H1 (cell line): ENCODE results near the gene CDH20. TPM values are rescaled to one million over a fixed set of nuclear protein-coding genes. Genes with fewer than 3 reads are reported as not detected.

Source experiments
- CTCF ChIA-PET: fragments of 300-600 bp; sonication (Branson Sonifier 250); formaldehyde crosslinking; loops from one replicate; lab custom pipeline; 2021; ENCODE audit not compliant: partially characterized antibody; lab: Charles Lee
- POLR2A ChIA-PET: fragments of 300-600 bp; sonication (Branson Sonifier 250); formaldehyde crosslinking; loops from one replicate; lab custom pipeline; 2021; ENCODE audit warnings: inconsistent platforms; ENCODE audit not compliant: partially characterized antibody; lab: Charles Lee
- DNase-seq, 2 experiments: peaks; one replicate each; pipeline versions ENCODE4 v3.0.0 to v3.0.0-alpha.2; 2010 to 2022; ENCODE audit warnings: low spot score in 2 of 2, low read depth in 1 of 2, mixed read lengths in 1 of 2
- FAIRE-seq: peaks from 2 replicates; lab custom pipeline; 2011; peaks lifted over from hg19 to GRCh38; lab: Jason Lieb, UNC
- H2AFZ ChIP-seq: 2 replicates; pipeline ENCODE4 v1.8.1; 2012; ENCODE audit warnings: low read length, inconsistent platforms
- H2AK5ac ChIP-seq: 2 replicates; pipeline ENCODE4 v1.6.1; 2013; ENCODE audit warnings: low read depth, low read length
- H2BK120ac ChIP-seq: replicated peaks from 2 replicates; pipeline ENCODE3; 2013; ENCODE audit warnings: low read depth, low read length, inconsistent platforms
- H2BK12ac ChIP-seq: 2 replicates; pipeline ENCODE4 v1.6.1; 2013; ENCODE audit warnings: low read depth, low read length
- H2BK15ac ChIP-seq: 2 replicates; pipeline ENCODE4 v1.6.1; 2013; ENCODE audit warnings: low read length
- H2BK20ac ChIP-seq: 2 replicates; pipeline ENCODE4 v1.6.1; 2013; ENCODE audit warnings: low read length
- H2BK5ac ChIP-seq: 2 replicates; pipeline ENCODE4 v1.6.1; 2013; ENCODE audit warnings: low read depth, low read length
- H3K14ac ChIP-seq: 2 replicates; pipeline ENCODE4 v1.6.1; 2013; ENCODE audit warnings: inconsistent platforms; ENCODE audit not compliant: insufficient read length
- H3K18ac ChIP-seq: 2 replicates; pipeline ENCODE4 v1.6.1; 2013; ENCODE audit warnings: low read length; ENCODE audit errors: extremely low read depth
- H3K23ac ChIP-seq: 2 replicates; pipeline ENCODE4 v1.6.1; 2013; ENCODE audit warnings: inconsistent platforms; ENCODE audit not compliant: insufficient read length
- H3K23me2 ChIP-seq: 2 replicates; pipeline ENCODE4 v1.6.1; 2013; ENCODE audit warnings: low read depth, low read length
- H3K27ac ChIP-seq: 2 replicates; pipeline ENCODE4 v1.6.1; 2011; ENCODE audit warnings: low read depth, low read length, inconsistent platforms
- H3K27me3 ChIP-seq, 4 experiments: replicated peaks in 1 of 4; 1 replicate in 1 of 4; 2 replicates in 3 of 4; pipeline versions ENCODE4 v1.6.1 to v1.8.1; 2011 to 2013; ENCODE audit warnings: low read length in 3 of 4, mild to moderate bottlenecking in 3 of 4, inconsistent platforms in 2 of 4, mixed read lengths in 2 of 4, moderate library complexity in 1 of 4; ENCODE audit not compliant: control insufficient read depth in 3 of 4, insufficient read depth in 3 of 4; ENCODE audit errors: extremely low read depth in 1 of 4
- H3K36me3 ChIP-seq, 4 experiments: 2 replicates each; pipeline versions ENCODE4 v1.6.1 to v1.8.1; 2011 to 2013; ENCODE audit warnings: mild to moderate bottlenecking in 4 of 4, low read length in 3 of 4, moderate library complexity in 2 of 4, control low read depth in 1 of 4, inconsistent platforms in 1 of 4; ENCODE audit not compliant: insufficient read depth in 4 of 4, control insufficient read depth in 2 of 4
- H3K4ac ChIP-seq: replicated peaks from 2 replicates; pipeline ENCODE3; 2013; ENCODE audit warnings: low read length, low read depth, mixed read lengths, inconsistent platforms; ENCODE audit not compliant: insufficient read length
- H3K4me1 ChIP-seq, 4 experiments: replicated peaks in 1 of 4; 1 replicate in 1 of 4; 2 replicates in 3 of 4; pipeline versions ENCODE4 v1.6.1 to v1.8.1; 2011 to 2013; ENCODE audit warnings: low read length in 3 of 4, inconsistent platforms in 2 of 4, mixed read lengths in 1 of 4; ENCODE audit not compliant: insufficient read depth in 4 of 4, control insufficient read depth in 3 of 4
- H3K4me2 ChIP-seq, 2 experiments: 2 replicates each; pipeline versions ENCODE4 v1.6.1 to v1.8.1; 2011 to 2013; ENCODE audit warnings: low read depth in 2 of 2, low read length in 2 of 2, control low read depth in 1 of 2, inconsistent platforms in 1 of 2, mild to moderate bottlenecking in 1 of 2; ENCODE audit not compliant: insufficient read depth in 1 of 2
- H3K4me3 ChIP-seq, 4 experiments: fragments of 200-600, 300-600 bp in 1 of 4; sonication (generic), shearing (Covaris generic), sonication (Bioruptor Twin) in 1 of 4; 2 replicates each; pipeline versions ENCODE4 v1.5.1 to v1.8.1; 2011 to 2016; ENCODE audit warnings: low read length in 4 of 4, low read depth in 3 of 4, control low read depth in 2 of 4, inconsistent platforms in 2 of 4, mild to moderate bottlenecking in 2 of 4, mixed read lengths in 1 of 4, moderate library complexity in 1 of 4; ENCODE audit not compliant: insufficient read depth in 2 of 4; ENCODE audit errors: extremely low read depth in 1 of 4
- H3K56ac ChIP-seq: replicated peaks from 2 replicates; pipeline ENCODE3; 2013; ENCODE audit warnings: low read depth, mild to moderate bottlenecking, mixed read lengths, low read length, inconsistent platforms; ENCODE audit not compliant: insufficient read length
- H3K79me1 ChIP-seq: 2 replicates; pipeline ENCODE4 v1.6.1; 2013; ENCODE audit warnings: low read depth, low read length, control low read depth
- H3K79me2 ChIP-seq, 2 experiments: 2 replicates each; pipeline versions ENCODE4 v1.6.1 to v1.8.1; 2012 to 2013; ENCODE audit warnings: low read length in 2 of 2, mild to moderate bottlenecking in 2 of 2, inconsistent platforms in 1 of 2; ENCODE audit not compliant: insufficient read depth in 2 of 2, control insufficient read depth in 1 of 2
- H3K9ac ChIP-seq, 4 experiments: replicated peaks in 1 of 4; 1 replicate in 1 of 4; 2 replicates in 3 of 4; pipeline versions ENCODE4 v1.6.1 to v1.8.1; 2011 to 2013; ENCODE audit warnings: low read depth in 3 of 4, low read length in 3 of 4, control low read depth in 2 of 4, mild to moderate bottlenecking in 2 of 4, moderate library complexity in 2 of 4, inconsistent platforms in 1 of 4; ENCODE audit errors: extremely low read depth in 1 of 4
- H3K9me3 ChIP-seq, 2 experiments: 2 replicates each; pipeline versions ENCODE4 v1.6.1 to v1.8.1; 2012 to 2013; ENCODE audit warnings: mild to moderate bottlenecking in 2 of 2, moderate library complexity in 2 of 2, control low read depth in 1 of 2, inconsistent platforms in 1 of 2, low read depth in 1 of 2, low read length in 1 of 2, mixed read lengths in 1 of 2; ENCODE audit not compliant: insufficient read depth in 2 of 2
- H4K20me1 ChIP-seq, 2 experiments: replicated peaks in 1 of 2; 2 replicates each; pipeline versions ENCODE3 to v1.8.1; 2011 to 2013; ENCODE audit warnings: inconsistent platforms in 2 of 2, low read length in 2 of 2, mild to moderate bottlenecking in 1 of 2; ENCODE audit not compliant: insufficient read depth in 2 of 2, control insufficient read depth in 1 of 2
- H4K5ac ChIP-seq: 2 replicates; pipeline ENCODE4 v1.6.1; 2013; ENCODE audit warnings: low read length, low read depth, mixed read lengths, inconsistent platforms; ENCODE audit not compliant: insufficient read length
- H4K8ac ChIP-seq: 2 replicates; pipeline ENCODE4 v1.8.0; 2013; ENCODE audit warnings: mild to moderate bottlenecking, moderate library complexity, low read length, inconsistent platforms; ENCODE audit not compliant: insufficient read depth; ENCODE audit errors: extremely low read depth
- H4K91ac ChIP-seq: replicated peaks from 2 replicates; pipeline ENCODE3; 2013; ENCODE audit warnings: low read length, mixed read lengths, inconsistent platforms; ENCODE audit not compliant: insufficient read length
- BACH1 ChIP-seq: IDR thresholded peaks from 2 replicates; pipeline ENCODE4 v1.6.1; 2012; ENCODE audit warnings: low read length, improper control_type of control experiment
- KDM4A ChIP-seq: IDR thresholded peaks from one replicate; pipeline ENCODE4 v1.7.1; 2012; ENCODE audit warnings: low read depth, mild to moderate bottlenecking, moderate library complexity, low read length, inconsistent platforms; ENCODE audit not compliant: severe bottlenecking
- NANOG ChIP-seq: IDR thresholded peaks from 2 replicates; pipeline ENCODE4 v1.6.1; 2011; ENCODE audit warnings: low read length, low read depth, mild to moderate bottlenecking, inconsistent platforms; ENCODE audit not compliant: insufficient read depth, poor library complexity, severe bottlenecking
- PHF8 ChIP-seq: fragments of 200-600 bp; sonication (generic); conservative IDR thresholded peaks from 2 replicates; pipeline ENCODE4 v1.7.1; 2012; ENCODE audit warnings: low read depth, mild to moderate bottlenecking, inconsistent platforms, low read length, moderate library complexity
- POU5F1 ChIP-seq: IDR thresholded peaks from 2 replicates; pipeline ENCODE4 v1.6.1; 2011; ENCODE audit warnings: low read depth, mild to moderate bottlenecking, low read length, moderate library complexity
- RBBP5 ChIP-seq: IDR thresholded peaks from 2 replicates; pipeline ENCODE4 v1.7.1; 2012; ENCODE audit warnings: low read depth, mild to moderate bottlenecking, inconsistent platforms, low read length, moderate library complexity, borderline replicate concordance
- RXRA ChIP-seq: IDR thresholded peaks from 2 replicates; pipeline ENCODE4 v1.6.1; 2011; ENCODE audit warnings: low read depth, mild to moderate bottlenecking, low read length, moderate library complexity; ENCODE audit not compliant: insufficient read depth
- SP1 ChIP-seq: IDR thresholded peaks from 2 replicates; pipeline ENCODE4 v1.6.1; 2011; ENCODE audit warnings: low read depth, low read length
- SRF ChIP-seq: IDR thresholded peaks from 2 replicates; pipeline ENCODE4 v1.6.1; 2011; ENCODE audit warnings: mild to moderate bottlenecking, low read depth, low read length, moderate library complexity
- TAF1 ChIP-seq: IDR thresholded peaks from 2 replicates; pipeline ENCODE4 v1.6.1; 2011; ENCODE audit warnings: mild to moderate bottlenecking, low read depth, low read length
- TEAD4 ChIP-seq: IDR thresholded peaks from 2 replicates; pipeline ENCODE4 v1.6.1; 2012; ENCODE audit warnings: low read depth, low read length, inconsistent platforms, mixed read lengths
- USF2 ChIP-seq: IDR thresholded peaks from 2 replicates; pipeline ENCODE4 v1.6.1; 2011; ENCODE audit warnings: low read length, improper control_type of control experiment
- WGBS, 2 experiments: shearing (Covaris generic) in 1 of 2; methylation state at CpG; one replicate each; pipeline versions ENCODE4 v1.1.6 to v1.1.7; 2013 to 2015; ENCODE audit warnings: low lambda C conversion rate in 2 of 2, mixed read lengths in 2 of 2, inconsistent platforms in 1 of 2, low coverage in 1 of 2, missing lambda C conversion rate in 1 of 2; ENCODE audit not compliant: insufficient replicate concordance in 2 of 2, insufficient coverage in 1 of 2, insufficient read length in 1 of 2; ENCODE audit errors: extremely low coverage in 1 of 2, missing lambda C conversion rate in 1 of 2; 5-methylcytosine and 5-hydroxymethylcytosine counted together
- polyA plus RNA-seq, 7 experiments: library from polyadenylated mRNA; depleted of rRNA in 3 of 7; stranded (reverse) in 5 of 7; unstranded in 2 of 7; fragments of >200 nt in 5 of 7; fragments of 200-250 nt in 2 of 7; gene quantifications; 1 replicate in 5 of 7; 2 replicates in 1 of 7; 4 replicates in 1 of 7; pipeline versions ENCODE4 v1.2.1 to v1.2.3, GENCODE V29; 2011 to 2013; ENCODE audit warnings: missing spikeins in 2 of 7, mixed read lengths in 2 of 7
- total RNA-seq: library from RNA; stranded (reverse); fragmentation: NEBNext Ultra II Directional; extraction: Animal tissue kit (Norgen Biotek cat#: 25700); gene quantifications from 2 replicates; pipeline ENCODE4 v1.2.1, GENCODE V29; 2021

The CDH20 gene
- total and polyA plus RNA-seq, 2 of the 8 experiments (the other 6 are each of a cell fraction or from before 2014, with no cell fraction given): 0.07 to 0.12 TPM

- Histone ChIP-seq H3K56ac (no peak overlapping the region), H3K27me3 (no peaks in the 10 kb centered on the region), H2BK5ac (no peak overlapping the region), H3K14ac (no peak overlapping the region), H2AFZ (no peak overlapping the region), H3K27ac (no peak overlapping the region), H2BK15ac (no peak overlapping the region), H3K4ac (no peak overlapping the region), H4K91ac (no peak overlapping the region), H4K5ac (no peak overlapping the region), H3K18ac (no peak overlapping the region), H3K9ac (no peak overlapping the region), H3K4me3 (no peak overlapping the region), H2BK12ac (no peak overlapping the region), H3K9me3 (no peaks in the 10 kb centered on the region), H3K36me3 (no peaks in the 10 kb centered on the region), H2BK120ac (no peak overlapping the region), H4K8ac (no peak overlapping the region), H3K23ac (no peak overlapping the region), H3K4me1 (peaks cover 0 to 5% (median 0%) of the 10 kb centered on the region in 4 experiments; a peak in 1 of 7 replicates), H2BK20ac (no peak overlapping the region), H4K20me1 (no peaks in the 10 kb centered on the region), H2AK5ac (no peak overlapping the region), H3K79me2 (no peaks in the 10 kb centered on the region), H3K4me2 (no peak overlapping the region), H3K23me2 (no peaks in the 10 kb centered on the region), H3K79me1 (no peaks in the 10 kb centered on the region)
- ChIA-PET CTCF (interaction anchor here (0.5 to 3.1 kb wide), 4 partner anchors 9 to 167 kb away, joined by 3 to 20 read pairs (median 8); no protein-coding TSS in a partner anchor), POLR2A (interaction anchor here (0.5 kb wide), 1 partner anchor 714 kb away, joined by 3 read pairs; no protein-coding TSS in a partner anchor)
- DNase-seq (no peak), FAIRE-seq (no peak)
- WGBS, 2 experiments: 89% methylated on average over 3 of the region's 3 CpGs; no CpG with 5 or more reads in 1 of the 2 experiments
- TF ChIP-seq NANOG (no peak), SP1 (no peak), TAF1 (no peak), BACH1 (no peak), KDM4A (no peak), TEAD4 (no peak), POU5F1 (no peak), USF2 (no peak), RXRA (no peak), SRF (no peak), RBBP5 (no peak), PHF8 (no peak)
Observed at GRCh38 chr18:61489334-61489733, 156.1 kb downstream of the CDH20 start.
